ENCODE measurements around the gene PTN.

DNA sequence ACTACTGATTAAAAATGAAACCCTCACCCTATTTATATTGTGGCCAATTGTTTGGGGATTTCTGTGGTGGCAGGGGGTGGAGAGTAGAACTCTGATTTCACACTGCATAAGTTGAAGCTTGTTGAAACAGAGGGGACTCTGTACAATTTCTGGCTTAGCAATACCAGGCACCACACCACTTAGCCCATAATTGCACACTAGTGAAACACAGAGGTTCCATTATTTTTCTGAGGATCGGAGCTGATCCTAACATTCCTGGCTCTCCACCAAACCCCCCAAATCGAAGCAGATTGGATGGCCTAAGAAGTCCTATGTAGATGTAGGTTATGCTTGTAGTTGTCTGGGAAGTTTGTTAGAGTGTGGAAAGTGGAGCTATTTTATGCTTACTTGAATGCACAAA is 47.0 kb downstream of the PTN start:
- TF ChIP-seq, protein P1, sequence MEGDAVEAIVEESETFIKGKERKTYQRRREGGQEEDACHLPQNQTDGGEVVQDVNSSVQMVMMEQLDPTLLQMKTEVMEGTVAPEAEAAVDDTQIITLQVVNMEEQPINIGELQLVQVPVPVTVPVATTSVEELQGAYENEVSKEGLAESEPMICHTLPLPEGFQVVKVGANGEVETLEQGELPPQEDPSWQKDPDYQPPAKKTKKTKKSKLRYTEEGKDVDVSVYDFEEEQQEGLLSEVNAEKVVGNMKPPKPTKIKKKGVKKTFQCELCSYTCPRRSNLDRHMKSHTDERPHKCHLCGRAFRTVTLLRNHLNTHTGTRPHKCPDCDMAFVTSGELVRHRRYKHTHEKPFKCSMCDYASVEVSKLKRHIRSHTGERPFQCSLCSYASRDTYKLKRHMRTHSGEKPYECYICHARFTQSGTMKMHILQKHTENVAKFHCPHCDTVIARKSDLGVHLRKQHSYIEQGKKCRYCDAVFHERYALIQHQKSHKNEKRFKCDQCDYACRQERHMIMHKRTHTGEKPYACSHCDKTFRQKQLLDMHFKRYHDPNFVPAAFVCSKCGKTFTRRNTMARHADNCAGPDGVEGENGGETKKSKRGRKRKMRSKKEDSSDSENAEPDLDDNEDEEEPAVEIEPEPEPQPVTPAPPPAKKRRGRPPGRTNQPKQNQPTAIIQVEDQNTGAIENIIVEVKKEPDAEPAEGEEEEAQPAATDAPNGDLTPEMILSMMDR (conservative IDR thresholded peaks at IDR 0.05): no peak
- no peak for TF ChIP-seq EZH2 (IDR thresholded peaks at IDR 0.05; ENCODE audit: low read depth)
